Panc1 (cell line): ENCODE measurements around the gene AGBL2. TPM values are rescaled to one million over a fixed set of nuclear protein-coding genes. Genes with fewer than 3 reads are reported as not detected.

Experiments
- ATAC-seq: fragments of 200-7000 bp; cut with Tn5 transposase; 2 replicates; pipeline ENCODE4 v1.9.1; 2020; ENCODE audit warnings: mild to moderate bottlenecking, moderate library complexity
- BruUV-seq: library from RNA; stranded (reverse); fragments of 400-500 nt; replicated peaks from 2 replicates; lab custom pipeline; 2021; lab: Mats Ljungman, UMichigan
- CTCF ChIA-PET: fragments of 300-600 bp; sonication (Branson Sonifier 250); formaldehyde crosslinking; loops from one replicate; lab custom pipeline; 2022; ENCODE audit warnings: antibody characterized with exemption; lab: Charles Lee
- POLR2A ChIA-PET: fragments of 300-600 bp; sonication (Branson Sonifier 250); formaldehyde crosslinking; loops from one replicate; lab custom pipeline; 2022; ENCODE audit warnings: antibody characterized with exemption; lab: Charles Lee
- DNase-seq: peaks from one replicate; pipeline ENCODE4 v3.0.0-alpha.2; 2010; ENCODE audit warnings: low read depth, low spot score
- H3K27ac ChIP-seq: 2 replicates; pipeline ENCODE4 v1.5.1; 2011; ENCODE audit warnings: mild to moderate bottlenecking, low read length, inconsistent platforms
- H3K27me3 ChIP-seq: fragments of 200-500 bp; sonication (Bioruptor generic); 2 replicates; pipeline ENCODE4 v1.6.0; 2014; ENCODE audit warnings: low read length, inconsistent platforms; ENCODE audit not compliant: control insufficient read depth, insufficient read depth
- H3K36me3 ChIP-seq: fragments of 200-500 bp; sonication (Bioruptor generic); 2 replicates; pipeline ENCODE4 v1.5.1; 2014; ENCODE audit warnings: inconsistent platforms, mild to moderate bottlenecking, low read length, moderate library complexity; ENCODE audit not compliant: control insufficient read depth, insufficient read depth
- H3K4me1 ChIP-seq: 2 replicates; pipeline ENCODE4 v1.5.1; 2011; ENCODE audit warnings: inconsistent platforms, mild to moderate bottlenecking, low read length, moderate library complexity; ENCODE audit not compliant: control insufficient read depth, insufficient read depth
- H3K4me3 ChIP-seq, 2 experiments: 2 replicates each; pipeline ENCODE4 v1.5.1; 2011 to 2012; ENCODE audit warnings: low read depth in 2 of 2, low read length in 2 of 2, mild to moderate bottlenecking in 2 of 2, inconsistent platforms in 1 of 2, moderate library complexity in 1 of 2
- H3K9me3 ChIP-seq: fragments of 200-500 bp; sonication (Bioruptor generic); 2 replicates; pipeline ENCODE4 v1.5.1; 2014; ENCODE audit warnings: low read depth, mild to moderate bottlenecking, inconsistent platforms, low read length, moderate library complexity; ENCODE audit not compliant: control insufficient read depth, insufficient read depth
- CTCF ChIP-seq: fragments of 450-650 bp; IDR thresholded peaks from 2 replicates; pipeline ENCODE4 v1.5.1; 2017; ENCODE audit warnings: mild to moderate bottlenecking
- POLR2AphosphoS5 ChIP-seq: IDR thresholded peaks from 2 replicates; pipeline ENCODE4 v1.6.1; 2012; ENCODE audit warnings: mild to moderate bottlenecking, low read depth, low read length, moderate library complexity
- REST ChIP-seq, 2 experiments: IDR thresholded peaks; 2 replicates each; pipeline ENCODE4 v1.6.1; 2011 to 2012; ENCODE audit warnings: low read depth in 2 of 2, control low read depth in 1 of 2, low read length in 1 of 2, mild to moderate bottlenecking in 1 of 2, moderate library complexity in 1 of 2; ENCODE audit not compliant: insufficient read depth in 1 of 2
- SIN3A ChIP-seq: IDR thresholded peaks from 2 replicates; pipeline ENCODE4 v1.6.1; 2012; ENCODE audit warnings: low read depth, mild to moderate bottlenecking, low read length, moderate library complexity, borderline replicate concordance; ENCODE audit not compliant: insufficient read depth
- TCF7L2 ChIP-seq: IDR thresholded peaks from 2 replicates; pipeline ENCODE4 v1.6.1; 2011; ENCODE audit warnings: mild to moderate bottlenecking, low read depth, low read length, inconsistent platforms
- in situ Hi-C: cut with HindIII; loops from 2 replicates; pipeline ENCODE4 v1.10.0; 2016; ENCODE audit warnings: low sequenced_read_pairs, low pct_unique_long_range_greater_than_20kb
- intact Hi-C: fragments of 100-400 bp; cut with micrococcal nuclease; formaldehyde crosslinking; loops from one replicate; pipeline ENCODE4 v1.10.0; 2022; ENCODE audit not compliant: unreplicated experiment
- total RNA-seq: library from RNA; stranded (reverse); gene quantifications from one replicate; pipeline ENCODE4 v1.2.1, GENCODE V29; 2021; ENCODE audit not compliant: unreplicated experiment

Gene AGBL2
- total RNA-seq, 1 experiment from 2014 or later, result 6.8 TPM

GRCh38 chr11:47726878-47727514 lies 11.8 kb upstream of the AGBL2 start:
- no peaks in the 10 kb centered on the region for H3K9me3 ChIP-seq
- no peaks in the 10 kb centered on the region for H3K4me1 ChIP-seq
- no peak for TF ChIP-seq TCF7L2
- TF ChIP-seq REST (IDR thresholded peaks at IDR 0.05; ENCODE audit: insufficient read depth in 1 of 2, low read depth in 2 of 2, low read length in 1 of 2), result no peak
- TF ChIP-seq CTCF, result no peak
- no peak for TF ChIP-seq POLR2AphosphoS5
- TF ChIP-seq SIN3A, result no peak
- intact Hi-C loops (no loop called here), in situ Hi-C loops (no loop called here)
- DNase-seq, result no peak
- ATAC-seq, result no peak
- CTCF ChIA-PET, result interaction anchor here (0.6 kb wide), 1 partner anchor 83 kb away, joined by 3 read pairs; no protein-coding TSS in a partner anchor
- no peak overlapping the region for H3K27ac ChIP-seq
- no TSS peak for BruUV-seq
- POLR2A ChIA-PET, result interaction anchor here (0.6 to 0.7 kb wide), 2 partner anchors 223 to 1435 kb away, joined by 7 to 8 read pairs; no protein-coding TSS in a partner anchor
- H3K4me3 ChIP-seq, result no peak overlapping the region
- H3K27me3 ChIP-seq, result no peaks in the 10 kb centered on the region
- peaks cover 46% of the 10 kb centered on the region for H3K36me3 ChIP-seq

GRCh38 chr11:47726118-47726442 lies 10.9 kb upstream of the AGBL2 start:
- in situ Hi-C loops, result no loop called here
- no peaks in the 10 kb centered on the region for H3K27me3 ChIP-seq
- POLR2A ChIA-PET, result no interaction called here

More at GRCh38 chr11:47726118-47726442, 10.9 kb upstream of the AGBL2 start:
- Histone ChIP-seq H3K4me3 (no peak overlapping the region), H3K36me3 (peaks cover 42% of the 10 kb centered on the region), H3K9me3 (no peaks in the 10 kb centered on the region), H3K27ac (no peak overlapping the region), H3K4me1 (no peaks in the 10 kb centered on the region)
- BruUV-seq, result no TSS peak
- ATAC-seq, result no peak
- intact Hi-C loops, result no loop called here
- DNase-seq, result no peak
- TF ChIP-seq REST (IDR thresholded peaks at IDR 0.05; ENCODE audit: insufficient read depth in 1 of 2, low read depth in 2 of 2, low read length in 1 of 2) (no peak), CTCF (no peak), SIN3A (no peak), POLR2AphosphoS5 (no peak), TCF7L2 (no peak)
- CTCF ChIA-PET, result no interaction called here
